GM12878 (cell line): ENCODE results near the gene RUNX3. TPM values are rescaled to one million over a fixed set of nuclear protein-coding genes. Genes with fewer than 3 reads are reported as not detected.

Experiments used
- ATAC-seq: fragments of 200-7000 bp; cut with Tn5 transposase; 3 replicates; pipeline ENCODE4 v1.9.1; 2020; ENCODE audit warnings: mild to moderate bottlenecking, moderate library complexity
- BruUV-seq: library from RNA; stranded (reverse); fragments of 400-500 nt; replicated peaks from 2 replicates; lab custom pipeline; 2021; lab: Mats Ljungman, UMichigan
- CTCF ChIA-PET: fragments of 300-600 bp; sonication (Branson Sonifier 250); formaldehyde crosslinking; extraction: SDS; loops from one replicate; lab custom pipeline; 2021; ENCODE audit warnings: inconsistent platforms; lab: Yijun Ruan, JAX
- POLR2A ChIA-PET: fragments of 350-600 bp; formaldehyde crosslinking; extraction: SDS; loops from one replicate; lab custom pipeline; 2021; ENCODE audit warnings: inconsistent platforms; lab: Charles Lee
- RAD21 ChIA-PET: fragments of 300-600 bp; sonication (Branson Sonifier 250); formaldehyde crosslinking; loops from one replicate; lab custom pipeline; 2023; ENCODE audit warnings: antibody characterized with exemption; ENCODE audit not compliant: unreplicated experiment; lab: Charles Lee
- SMC1A ChIA-PET: fragments of 300-600 bp; sonication (Branson Sonifier 250); formaldehyde crosslinking; loops from one replicate; lab custom pipeline; 2023; ENCODE audit not compliant: unreplicated experiment, uncharacterized antibody; lab: Charles Lee
- DNase-seq: peaks from one replicate; pipeline ENCODE4 v3.0.0-alpha.2; 2011; ENCODE audit warnings: low read depth, low spot score
- FAIRE-seq: peaks from 3 replicates; lab custom pipeline; 2011; peaks lifted over from hg19 to GRCh38; lab: Jason Lieb, UNC
- H2AFZ ChIP-seq: 2 replicates; pipeline ENCODE4 v1.6.0; 2011; ENCODE audit warnings: low read depth, low read length, control low read depth; ENCODE audit not compliant: control insufficient read depth
- H3K27ac ChIP-seq: 2 replicates; pipeline ENCODE4 v1.5.1; 2011; ENCODE audit warnings: control low read depth; ENCODE audit not compliant: control insufficient read depth, insufficient read depth
- H3K27me3 ChIP-seq, 2 experiments: replicated peaks in 1 of 2; 2 replicates each; pipeline versions ENCODE4 v1.6.0 to v1.6.1; 2011; ENCODE audit warnings: low read length in 1 of 2; ENCODE audit not compliant: control insufficient read depth in 2 of 2, insufficient read depth in 2 of 2
- H3K36me3 ChIP-seq, 2 experiments: 2 replicates each; pipeline ENCODE4 v1.5.1; 2011; ENCODE audit warnings: low read length in 1 of 2; ENCODE audit not compliant: control insufficient read depth in 2 of 2, insufficient read depth in 2 of 2
- H3K4me1 ChIP-seq: 2 replicates; pipeline ENCODE4 v1.6.1; 2011; ENCODE audit warnings: mild to moderate bottlenecking, low read length, moderate library complexity, mixed read lengths; ENCODE audit not compliant: control insufficient read depth, insufficient read depth
- H3K4me2 ChIP-seq: 2 replicates; pipeline ENCODE4 v1.6.0; 2011; ENCODE audit warnings: control low read depth; ENCODE audit not compliant: control insufficient read depth, insufficient read depth
- H3K4me3 ChIP-seq: fragments of 200-600 bp; sonication (generic); 2 replicates; pipeline ENCODE4 v1.5.1; 2016
- H3K79me2 ChIP-seq: 2 replicates; pipeline ENCODE4 v1.6.0; 2011; ENCODE audit warnings: low read length; ENCODE audit not compliant: control insufficient read depth, insufficient read depth
- H3K9ac ChIP-seq: 2 replicates; pipeline ENCODE4 v1.8.0; 2011; ENCODE audit warnings: low read length, control low read depth, mixed read lengths; ENCODE audit not compliant: control insufficient read depth, insufficient read depth
- H3K9me3 ChIP-seq: replicated peaks from 3 replicates; pipeline ENCODE4 v1.5.1; 2011; ENCODE audit warnings: mild to moderate bottlenecking, low read length; ENCODE audit not compliant: control insufficient read depth, insufficient read depth
- H4K20me1 ChIP-seq: 2 replicates; pipeline ENCODE4 v1.6.0; 2011; ENCODE audit not compliant: control insufficient read depth, insufficient read depth
- GABPA ChIP-seq: IDR thresholded peaks from 2 replicates; pipeline ENCODE4 v1.6.1; 2014; ENCODE audit warnings: antibody characterized with exemption, low read depth, mild to moderate bottlenecking, inconsistent platforms
- NR2F1 ChIP-seq: fragments of 450-650 bp; conservative IDR thresholded peaks from 2 replicates; pipeline ENCODE4 v1.6.1; 2017; ENCODE audit warnings: mild to moderate bottlenecking
- ZNF24 ChIP-seq: fragments of 450-650 bp; IDR thresholded peaks from 2 replicates; pipeline ENCODE4 v1.6.1; 2017; ENCODE audit warnings: antibody characterized with exemption, mild to moderate bottlenecking
- WGBS: methylation state at CpG from one replicate; pipeline ENCODE4 v1.1.6; 2016; ENCODE audit warnings: low lambda C conversion rate; ENCODE audit not compliant: insufficient replicate concordance, insufficient coverage; ENCODE audit errors: missing lambda C conversion rate; 5-methylcytosine and 5-hydroxymethylcytosine counted together
- in situ Hi-C: fragments of 300-500 bp; cut with MboI; formaldehyde crosslinking; loops from 9 replicates; pipeline ENCODE4 v1.14.3; 2018; ENCODE audit warnings: mixed read lengths
- intact Hi-C: fragments of 100-400 bp; cut with micrococcal nuclease; formaldehyde crosslinking; loops from one replicate; pipeline ENCODE4 v1.14.2; 2022; ENCODE audit not compliant: unreplicated experiment
- polyA plus RNA-seq, 11 experiments: library from polyadenylated mRNA; depleted of rRNA in 4 of 11; unstranded in 6 of 11; stranded (reverse) in 5 of 11; fragments of >200 nt; fragmentation: Nextera tagmentation in 4 of 11; fragmentation: Illumina TruSeq in 1 of 11; extraction: Ambion mirVana in 4 of 11; extraction: Trizol in 1 of 11; gene quantifications; 1 replicate in 1 of 11; 2 replicates in 10 of 11; pipeline versions ENCODE4 v1.2.1 to v1.2.3, GENCODE V29; 2011 to 2016; ENCODE audit warnings: inconsistent platforms in 2 of 11, missing spikeins in 2 of 11, low read depth in 1 of 11
- total RNA-seq, 4 experiments: library from RNA; depleted of rRNA in 3 of 4; stranded (reverse); fragments of >200 nt in 3 of 4; fragmentation: Illumina TruSeq in 1 of 4; extraction: Trizol in 1 of 4; gene quantifications; 2 replicates each; pipeline versions ENCODE4 v1.2.1 to v1.2.3, GENCODE V29; 2013 to 2021
- TF ChIP-seq, protein P1 (sequence below): fragments of 450-650 bp; conservative IDR thresholded peaks from 2 replicates; pipeline ENCODE4 v1.6.1; 2017; ENCODE audit warnings: mild to moderate bottlenecking, moderate library complexity

The RUNX3 gene
- total and polyA plus RNA-seq, 10 of the 15 experiments (the other 5 are each of a cell fraction or from before 2014, with no cell fraction given), result 19.0 to 151 (median 31.4) TPM

DNA sequence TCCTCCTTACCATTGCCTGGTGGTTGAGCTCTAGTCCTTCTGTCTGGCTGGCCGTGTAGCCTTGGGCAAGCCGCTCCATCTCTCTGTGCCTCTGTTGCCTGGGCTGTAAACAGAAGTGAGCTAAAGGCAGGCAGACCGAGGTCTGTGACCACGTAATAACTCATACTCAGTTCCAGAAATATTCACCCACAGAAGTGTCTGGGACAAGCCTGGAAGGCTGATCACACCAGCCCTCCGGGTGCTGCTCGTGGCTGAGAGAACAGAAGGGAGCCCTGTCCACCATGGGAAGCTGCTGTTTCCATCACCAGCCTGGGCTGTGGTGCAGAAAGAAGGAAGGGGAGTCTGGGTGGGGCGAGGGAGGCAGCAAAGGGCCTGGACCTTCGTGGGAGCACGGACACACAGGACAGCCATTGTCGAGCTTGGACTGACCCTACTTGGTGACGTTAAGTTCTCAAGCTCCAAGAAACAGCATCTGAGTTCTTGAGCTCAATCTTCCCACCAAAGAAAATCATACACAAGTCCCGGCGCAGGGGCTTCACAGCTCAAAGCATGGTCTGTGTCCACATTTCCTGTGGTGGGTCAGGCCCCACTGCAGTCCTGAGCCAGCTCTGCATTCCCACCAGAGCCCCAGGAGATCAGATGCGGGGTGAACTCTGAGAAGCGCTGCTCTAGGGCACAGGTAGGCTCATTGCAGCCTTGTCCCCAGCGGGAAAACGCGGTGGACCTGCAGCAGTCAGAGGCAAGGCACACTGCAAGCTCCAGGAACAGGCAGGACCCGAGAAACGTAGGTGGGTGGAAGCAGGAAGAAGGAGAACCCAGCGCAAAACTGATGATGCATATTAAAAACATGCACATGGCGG is 61.8 kb downstream of the RUNX3 start:
- FAIRE-seq (no peak), DNase-seq (no peak), ATAC-seq (no peak)
- intact Hi-C loops, result no loop called here
- no peak overlapping the region for H3K9ac ChIP-seq
- ChIA-PET CTCF (interaction anchor here (0.7 to 1.8 kb wide), 3 partner anchors 21 to 55 kb away, joined by 3 to 4 read pairs (median 3); no protein-coding TSS in a partner anchor), RAD21 (no interaction called here), POLR2A (no interaction called here), SMC1A (interaction anchor here (0.9 to 1.6 kb wide), 8 partner anchors 9 to 232 kb away, joined by 3 to 7 read pairs (median 4); no protein-coding TSS in a partner anchor)
- no peak overlapping the region for H3K27ac ChIP-seq
- H3K36me3 ChIP-seq, result no peaks in the 10 kb centered on the region
- H3K4me2 ChIP-seq, result no peak overlapping the region; the same call in 1 of the 2 replicates
- TF ChIP-seq NR2F1 (no peak), ZNF24 (no peak), GABPA (no peak)
- TF ChIP-seq, protein P1, sequence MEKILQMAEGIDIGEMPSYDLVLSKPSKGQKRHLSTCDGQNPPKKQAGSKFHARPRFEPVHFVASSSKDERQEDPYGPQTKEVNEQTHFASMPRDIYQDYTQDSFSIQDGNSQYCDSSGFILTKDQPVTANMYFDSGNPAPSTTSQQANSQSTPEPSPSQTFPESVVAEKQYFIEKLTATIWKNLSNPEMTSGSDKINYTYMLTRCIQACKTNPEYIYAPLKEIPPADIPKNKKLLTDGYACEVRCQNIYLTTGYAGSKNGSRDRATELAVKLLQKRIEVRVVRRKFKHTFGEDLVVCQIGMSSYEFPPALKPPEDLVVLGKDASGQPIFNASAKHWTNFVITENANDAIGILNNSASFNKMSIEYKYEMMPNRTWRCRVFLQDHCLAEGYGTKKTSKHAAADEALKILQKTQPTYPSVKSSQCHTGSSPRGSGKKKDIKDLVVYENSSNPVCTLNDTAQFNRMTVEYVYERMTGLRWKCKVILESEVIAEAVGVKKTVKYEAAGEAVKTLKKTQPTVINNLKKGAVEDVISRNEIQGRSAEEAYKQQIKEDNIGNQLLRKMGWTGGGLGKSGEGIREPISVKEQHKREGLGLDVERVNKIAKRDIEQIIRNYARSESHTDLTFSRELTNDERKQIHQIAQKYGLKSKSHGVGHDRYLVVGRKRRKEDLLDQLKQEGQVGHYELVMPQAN, result no peak
- H4K20me1 ChIP-seq, result no peaks in the 10 kb centered on the region
- no peak overlapping the region for H2AFZ ChIP-seq
- H3K4me3 ChIP-seq, result no peak overlapping the region
- no TSS peak for BruUV-seq
- H3K27me3 ChIP-seq, result peaks cover 3 to 7% of the 10 kb centered on the region in 2 experiments
- H3K4me1 ChIP-seq, result peaks cover 12% of the 10 kb centered on the region
- no peaks in the 10 kb centered on the region for H3K79me2 ChIP-seq
- no peaks in the 10 kb centered on the region for H3K9me3 ChIP-seq
- in situ Hi-C loops, result no loop called here
- 35% methylated on average over 22 of the region's 22 CpGs for WGBS
